ENCODE results near the gene GFM2.
A peak's percentile ranks its signal among the peaks of the same experiment; 100 is the strongest.

The GFM2 gene

DNA sequence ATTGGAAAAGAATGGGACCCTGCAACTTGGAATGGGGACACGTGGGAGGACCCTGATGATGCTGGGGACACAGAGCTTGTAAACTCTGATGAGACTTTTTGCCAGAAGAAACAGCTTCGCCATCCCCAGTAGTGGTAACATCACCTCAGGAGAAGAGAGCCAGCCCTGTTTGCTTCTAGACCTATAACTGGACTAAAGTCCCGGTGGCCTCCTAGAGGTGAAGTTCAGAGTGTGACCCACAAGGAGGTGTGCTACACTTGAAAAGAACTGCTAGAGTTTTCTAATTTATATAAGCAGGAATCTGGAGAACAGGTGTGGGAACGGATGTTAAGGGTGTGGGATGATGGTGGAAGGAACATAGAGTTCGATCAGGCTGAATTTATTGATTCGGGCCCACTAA, 19.9 kb upstream of the GFM2 start:
- no peak for TF ChIP-seq CTCF (IDR thresholded peaks at IDR 0.05)

GRCh38 chr5:74778609-74779008, 11.7 kb upstream of the GFM2 start:
- TF ChIP-seq CTCF (IDR thresholded peaks at IDR 0.05) = no peak

DNA sequence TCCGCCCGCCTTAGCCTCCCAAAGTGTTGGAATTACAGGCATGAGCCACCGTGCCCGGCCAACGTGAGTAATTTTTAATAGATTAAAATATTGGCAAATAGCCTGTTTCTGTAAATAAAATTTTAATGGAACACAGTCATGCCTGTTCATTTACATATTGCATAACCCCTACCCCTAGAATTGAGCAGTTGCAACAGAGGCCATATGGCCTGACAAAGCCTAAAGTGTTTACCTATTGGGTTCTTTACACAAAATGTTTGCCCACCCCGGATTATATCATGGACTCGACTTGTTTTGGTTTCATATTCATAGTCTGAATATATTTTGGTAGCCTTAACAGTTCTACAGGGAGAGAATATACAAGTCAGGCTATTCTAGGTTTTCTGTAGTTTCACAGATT, 5.4 kb upstream of the GFM2 start:
- TF ChIP-seq CTCF (IDR thresholded peaks at IDR 0.05) = no peak

GRCh38 chr5:74767579-74767913, 629 bp upstream of the GFM2 start:
- TF ChIP-seq CTCF (IDR thresholded peaks at IDR 0.05) = no peak

GRCh38 chr5:74766418-74766848, 484 bp downstream of the GFM2 start:
- TF ChIP-seq CTCF (IDR thresholded peaks at IDR 0.05) = peak; percentile 44

GRCh38 chr5:74765929-74766328, 988 bp downstream of the GFM2 start:
- no peak for TF ChIP-seq CTCF (IDR thresholded peaks at IDR 0.05)

DNA sequence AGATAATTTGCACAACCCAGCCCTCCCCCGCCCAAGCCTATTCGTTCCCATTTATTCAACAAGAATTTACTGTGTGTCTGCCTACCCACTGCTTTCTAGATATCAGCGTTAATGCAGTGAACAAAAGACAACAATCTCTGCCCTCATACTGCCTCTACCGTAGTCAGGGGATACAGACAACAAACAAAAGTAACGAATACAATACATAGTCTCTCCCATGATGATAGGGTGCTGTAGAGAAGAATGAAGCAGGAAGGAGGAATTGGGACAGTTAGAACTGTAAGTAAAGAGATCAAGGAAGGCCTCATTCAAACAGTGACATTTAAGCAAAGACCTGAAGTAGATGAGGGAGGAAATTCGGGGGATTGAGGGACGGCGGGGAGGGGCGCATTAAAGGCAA, 1.7 kb downstream of the GFM2 start:
- no peak for TF ChIP-seq CTCF (IDR thresholded peaks at IDR 0.05)

- TF ChIP-seq CTCF (IDR thresholded peaks at IDR 0.05) = no peak
Observed at GRCh38 chr5:74763504-74763903, 3.4 kb downstream of the GFM2 start.
